Smooth muscle cell (in vitro differentiated cells): ENCODE measurements around the gene PTOV1. TPM values are rescaled to one million over a fixed set of nuclear protein-coding genes. Genes with fewer than 3 reads are reported as not detected.

ENCODE experiments used
- DNase-seq: peaks from one replicate; lab custom pipeline; 2025; ENCODE audit not compliant: unreplicated experiment; lab: John Stamatoyannopoulos, UW
- H2AFZ ChIP-seq: fragments of 200-600 bp; sonication (generic); 2 replicates; pipeline ENCODE4 v1.6.0; 2016; ENCODE audit warnings: antibody characterized with exemption, low read depth, mild to moderate bottlenecking
- H3F3A ChIP-seq: fragments of 200-600 bp; sonication (generic); 2 replicates; pipeline ENCODE4 v1.6.0; 2017; ENCODE audit warnings: antibody characterized with exemption, low read depth
- H3K27ac ChIP-seq: fragments of 200-600 bp; sonication (generic); 2 replicates; pipeline ENCODE4 v1.5.1; 2016; ENCODE audit warnings: low read depth, mild to moderate bottlenecking
- H3K27me3 ChIP-seq: fragments of 200-600 bp; sonication (generic); 2 replicates; pipeline ENCODE4 v1.6.1; 2016; ENCODE audit warnings: low read depth, mild to moderate bottlenecking
- H3K36me3 ChIP-seq: fragments of 200-600 bp; sonication (generic); 2 replicates; pipeline ENCODE4 v1.5.1; 2016; ENCODE audit warnings: low read depth
- H3K4me1 ChIP-seq: fragments of 200-600 bp; sonication (generic); 2 replicates; pipeline ENCODE4 v1.5.1; 2016; ENCODE audit warnings: low read depth
- H3K4me2 ChIP-seq: fragments of 200-600 bp; sonication (generic); 2 replicates; pipeline ENCODE4 v1.6.0; 2016; ENCODE audit warnings: mild to moderate bottlenecking
- H3K4me3 ChIP-seq: fragments of 200-600 bp; sonication (generic); 2 replicates; pipeline ENCODE4 v1.5.1; 2016; ENCODE audit warnings: mild to moderate bottlenecking
- H3K79me2 ChIP-seq: fragments of 200-600 bp; sonication (generic); 2 replicates; pipeline ENCODE4 v1.6.0; 2016; ENCODE audit warnings: low read depth, mild to moderate bottlenecking
- H3K9ac ChIP-seq: fragments of 200-600 bp; sonication (generic); 2 replicates; pipeline ENCODE4 v1.6.0; 2016; ENCODE audit warnings: low read depth
- H3K9me3 ChIP-seq: fragments of 200-600 bp; sonication (generic); replicated peaks from 2 replicates; pipeline ENCODE4 v1.5.1; 2016; ENCODE audit warnings: low read depth
- H4K20me1 ChIP-seq: fragments of 200-600 bp; sonication (generic); 2 replicates; pipeline ENCODE4 v1.6.0; 2016; ENCODE audit warnings: low read depth
- WGBS: methylation state at CpG from one replicate; pipeline ENCODE4 v1.1.7; 2016; ENCODE audit warnings: low lambda C conversion rate; 5-methylcytosine and 5-hydroxymethylcytosine counted together
- polyA plus RNA-seq: library from polyadenylated mRNA; unstranded; fragments of >200 nt; fragmentation: Nextera tagmentation; extraction: Ambion mirVana; gene quantifications from 2 replicates; pipeline ENCODE4 v1.2.1, GENCODE V29; 2016
- total RNA-seq: library from RNA; depleted of rRNA; stranded (reverse); fragments of >200 nt; gene quantifications from 2 replicates; pipeline ENCODE4 v1.2.3, GENCODE V29; 2014
- TF ChIP-seq, protein P1 (sequence below): fragments of 200-600 bp; sonication (generic); IDR thresholded peaks from 2 replicates; pipeline ENCODE4 v1.5.1; 2017; ENCODE audit warnings: borderline replicate concordance, mild to moderate bottlenecking, antibody characterized with exemption; ENCODE audit not compliant: insufficient read depth, poor library complexity, severe bottlenecking

Gene PTOV1
- total and polyA plus RNA-seq, 2 experiments from 2014 or later: 81.0 to 256 TPM

DNA sequence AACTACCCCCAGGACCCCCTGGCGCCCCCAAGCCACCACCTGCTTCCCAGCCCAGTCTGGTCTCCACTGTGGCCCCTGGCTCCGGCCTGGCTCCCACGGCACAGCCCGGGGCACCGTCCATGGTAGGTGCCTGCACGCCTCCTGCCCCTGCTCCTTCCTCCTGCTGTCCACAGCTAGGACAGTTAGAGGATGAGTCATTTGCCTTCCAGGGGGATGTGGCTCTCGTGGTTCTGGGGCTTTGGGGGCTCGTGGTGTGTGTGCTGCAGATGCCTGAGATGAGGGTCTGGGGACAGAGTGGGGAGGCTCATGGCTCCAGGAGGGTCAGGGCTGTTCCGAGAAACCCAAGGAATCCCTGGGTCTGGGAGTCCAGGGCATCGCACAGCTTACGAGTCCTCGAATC is 20.2 kb upstream of the PTOV1 start:
- Histone ChIP-seq H3K27ac (no peak overlapping the region), H3K27me3 (no peaks in the 10 kb centered on the region), H3K9ac (no peak overlapping the region), H3K36me3 (no peaks in the 10 kb centered on the region), H3K79me2 (no peaks in the 10 kb centered on the region), H3K4me1 (no peaks in the 10 kb centered on the region), H3F3A (no peaks in the 10 kb centered on the region), H4K20me1 (peaks cover 44% of the 10 kb centered on the region), H3K4me3 (no peak overlapping the region), H2AFZ (no peak overlapping the region), H3K9me3 (no peaks in the 10 kb centered on the region), H3K4me2 (no peak overlapping the region)
- no peak for DNase-seq
- TF ChIP-seq, protein P1, sequence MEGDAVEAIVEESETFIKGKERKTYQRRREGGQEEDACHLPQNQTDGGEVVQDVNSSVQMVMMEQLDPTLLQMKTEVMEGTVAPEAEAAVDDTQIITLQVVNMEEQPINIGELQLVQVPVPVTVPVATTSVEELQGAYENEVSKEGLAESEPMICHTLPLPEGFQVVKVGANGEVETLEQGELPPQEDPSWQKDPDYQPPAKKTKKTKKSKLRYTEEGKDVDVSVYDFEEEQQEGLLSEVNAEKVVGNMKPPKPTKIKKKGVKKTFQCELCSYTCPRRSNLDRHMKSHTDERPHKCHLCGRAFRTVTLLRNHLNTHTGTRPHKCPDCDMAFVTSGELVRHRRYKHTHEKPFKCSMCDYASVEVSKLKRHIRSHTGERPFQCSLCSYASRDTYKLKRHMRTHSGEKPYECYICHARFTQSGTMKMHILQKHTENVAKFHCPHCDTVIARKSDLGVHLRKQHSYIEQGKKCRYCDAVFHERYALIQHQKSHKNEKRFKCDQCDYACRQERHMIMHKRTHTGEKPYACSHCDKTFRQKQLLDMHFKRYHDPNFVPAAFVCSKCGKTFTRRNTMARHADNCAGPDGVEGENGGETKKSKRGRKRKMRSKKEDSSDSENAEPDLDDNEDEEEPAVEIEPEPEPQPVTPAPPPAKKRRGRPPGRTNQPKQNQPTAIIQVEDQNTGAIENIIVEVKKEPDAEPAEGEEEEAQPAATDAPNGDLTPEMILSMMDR: no peak
- 91% methylated on average over 12 of the region's 12 CpGs for WGBS

- H4K20me1 ChIP-seq: peaks cover 36% of the 10 kb centered on the region
- DNase-seq: no peak
- no peaks in the 10 kb centered on the region for H3K4me1 ChIP-seq
- no peaks in the 10 kb centered on the region for H3K36me3 ChIP-seq
- H3F3A ChIP-seq: no peaks in the 10 kb centered on the region
- no peaks in the 10 kb centered on the region for H3K79me2 ChIP-seq
- no peak overlapping the region for H3K27ac ChIP-seq
- no peaks in the 10 kb centered on the region for H3K27me3 ChIP-seq
- H3K9me3 ChIP-seq: no peaks in the 10 kb centered on the region
- H2AFZ ChIP-seq: no peak overlapping the region
- TF ChIP-seq, protein P1: no peak
- no peak overlapping the region for H3K9ac ChIP-seq
- WGBS: 96% methylated on average over 8 of the region's 8 CpGs
- no peak overlapping the region for H3K4me3 ChIP-seq
- H3K4me2 ChIP-seq: no peak overlapping the region
These were observed 19.4 kb upstream of the PTOV1 start for GRCh38 chr19:49831592-49831991.

DNA sequence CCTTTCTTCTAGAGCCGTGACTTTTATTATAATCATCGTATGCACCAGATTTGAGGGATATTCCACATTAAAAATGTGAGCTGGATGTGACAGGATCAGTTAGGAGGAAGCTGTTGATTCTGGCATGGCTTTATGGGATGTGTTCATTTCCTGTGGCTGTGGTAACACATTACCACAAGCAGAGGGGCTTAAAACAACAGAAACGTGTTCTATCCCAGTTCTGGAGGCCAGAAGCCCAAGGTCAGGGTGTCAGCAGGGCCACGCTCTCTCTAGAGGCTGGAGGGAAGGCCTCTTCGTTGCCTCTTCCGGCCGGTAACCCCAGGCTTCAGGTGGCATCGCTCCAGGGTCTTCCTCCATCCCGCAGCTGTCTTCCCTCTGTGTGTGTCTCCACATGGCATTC is 18.4 kb upstream of the PTOV1 start:
- DNase-seq: no peak
- H3K9ac ChIP-seq: no peak overlapping the region

DNA sequence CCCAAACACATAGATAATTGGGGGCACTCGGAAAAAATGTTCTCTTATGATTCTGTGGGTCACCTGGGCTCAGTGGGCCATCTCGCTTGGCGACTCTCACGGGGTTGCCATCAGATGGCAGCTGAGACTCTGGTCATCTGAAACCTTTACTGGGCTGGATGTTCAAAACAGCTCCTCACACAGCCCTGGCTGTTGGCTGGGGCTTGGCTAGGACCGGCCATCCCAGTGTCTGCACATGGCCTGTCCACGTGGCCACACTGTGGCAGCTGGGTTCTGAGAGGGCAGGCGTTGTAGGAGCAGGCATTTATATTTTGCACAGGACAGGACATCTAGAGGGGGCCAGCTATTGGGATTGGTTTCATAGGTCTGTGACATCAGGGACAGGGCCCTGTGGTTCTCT is 17.4 kb upstream of the PTOV1 start:
- Histone ChIP-seq H3K27me3 (no peaks in the 10 kb centered on the region), H3K36me3 (no peaks in the 10 kb centered on the region)

More for the DNA sequence above, 18.4 kb upstream of the PTOV1 start:
- Histone ChIP-seq H2AFZ (no peak overlapping the region), H3K9me3 (no peaks in the 10 kb centered on the region), H3K79me2 (no peaks in the 10 kb centered on the region), H3K4me1 (no peaks in the 10 kb centered on the region), H3F3A (no peaks in the 10 kb centered on the region), H3K4me3 (no peak overlapping the region), H3K4me2 (no peak overlapping the region), H3K27ac (no peak overlapping the region), H3K36me3 (no peaks in the 10 kb centered on the region), H3K27me3 (no peaks in the 10 kb centered on the region), H4K20me1 (peaks cover 26% of the 10 kb centered on the region)
- TF ChIP-seq, protein P1: no peak
- whole genome bisulfite sequencing: 88% methylated on average over 9 of the region's 9 CpGs

More for the DNA sequence above, 17.4 kb upstream of the PTOV1 start:
- Histone ChIP-seq H3F3A (no peaks in the 10 kb centered on the region), H3K9me3 (no peaks in the 10 kb centered on the region), H4K20me1 (peaks cover 17% of the 10 kb centered on the region), H3K4me2 (no peak overlapping the region), H3K4me3 (no peak overlapping the region), H3K9ac (no peak overlapping the region), H3K4me1 (no peaks in the 10 kb centered on the region), H2AFZ (no peak overlapping the region), H3K27ac (no peak overlapping the region), H3K79me2 (no peaks in the 10 kb centered on the region)
- TF ChIP-seq, protein P1: no peak
- no peak for DNase-seq
- 95% methylated on average over 7 of the region's 7 CpGs for WGBS
